ENCODE results near the gene THADA.
"Not testable (repeated sequence)": the region's sequence is repeated elsewhere in the genome, so short reads cannot be mapped to it uniquely, and the experiment has no call there.

THADA gene

DNA sequence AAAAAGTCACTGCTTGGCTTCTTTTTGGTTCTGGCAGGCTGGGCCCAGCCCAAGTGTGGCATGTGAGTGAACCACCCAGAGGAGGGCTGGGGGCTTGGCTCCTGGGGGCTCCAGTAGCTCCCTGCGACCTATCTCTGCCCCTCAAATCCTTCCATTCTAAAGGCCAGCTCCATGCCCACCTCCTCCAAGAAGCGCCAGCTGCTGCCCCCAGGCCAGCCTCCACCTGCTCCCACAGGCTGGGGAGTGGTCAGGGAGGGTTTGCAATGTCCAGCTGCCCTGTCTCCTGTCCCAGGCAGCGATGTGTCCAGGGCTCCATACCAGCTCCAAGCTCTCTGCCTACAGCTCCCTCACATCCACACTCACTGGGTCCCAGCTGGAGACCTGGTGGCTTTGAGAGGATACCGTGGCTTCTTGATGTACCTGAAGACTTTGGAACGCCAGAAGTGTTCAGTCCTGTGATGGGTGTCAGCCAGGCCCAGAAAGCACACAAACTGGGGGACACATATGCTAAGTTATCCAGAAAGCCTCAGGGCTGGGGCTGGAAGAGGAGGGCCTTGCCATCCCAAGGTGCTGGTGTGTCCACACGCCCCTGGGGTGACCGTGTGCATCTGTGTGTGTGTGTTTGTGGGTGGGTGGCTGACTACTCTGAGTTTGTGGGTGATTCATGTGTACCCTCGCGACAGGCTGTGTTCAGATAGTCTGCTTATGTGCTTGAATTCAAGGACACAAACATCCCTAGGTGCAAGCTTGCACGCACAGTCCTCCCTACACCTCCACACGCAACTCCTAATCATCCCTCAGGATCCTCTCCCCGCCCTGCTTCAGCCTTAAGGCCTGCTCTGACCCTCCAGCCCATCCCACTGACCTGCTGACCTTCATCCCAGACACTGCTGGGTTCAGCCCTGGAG is 402.8 kb downstream of the THADA start:
- ChIA-PET POLR2A (interaction anchor here (1.0 to 1.2 kb wide), 2 partner anchors 27 to 34 kb away, joined by 4 read pairs; partner anchors contain the start of gene ZFP36L2), CTCF (interaction anchor here (0.6 to 1.0 kb wide), 2 partner anchors 23 to 208 kb away, joined by 3 to 4 read pairs; no protein-coding TSS in a partner anchor)
- DNase-seq (ENCODE audit: extremely low spot score), result no peak
- no peak for TF ChIP-seq ELF4 (IDR thresholded peaks at IDR 0.05)
- TF ChIP-seq TARDBP (IDR thresholded peaks at IDR 0.05), result no peak
- no peak for TF ChIP-seq ZNF384 (IDR thresholded peaks at IDR 0.05)

DNA sequence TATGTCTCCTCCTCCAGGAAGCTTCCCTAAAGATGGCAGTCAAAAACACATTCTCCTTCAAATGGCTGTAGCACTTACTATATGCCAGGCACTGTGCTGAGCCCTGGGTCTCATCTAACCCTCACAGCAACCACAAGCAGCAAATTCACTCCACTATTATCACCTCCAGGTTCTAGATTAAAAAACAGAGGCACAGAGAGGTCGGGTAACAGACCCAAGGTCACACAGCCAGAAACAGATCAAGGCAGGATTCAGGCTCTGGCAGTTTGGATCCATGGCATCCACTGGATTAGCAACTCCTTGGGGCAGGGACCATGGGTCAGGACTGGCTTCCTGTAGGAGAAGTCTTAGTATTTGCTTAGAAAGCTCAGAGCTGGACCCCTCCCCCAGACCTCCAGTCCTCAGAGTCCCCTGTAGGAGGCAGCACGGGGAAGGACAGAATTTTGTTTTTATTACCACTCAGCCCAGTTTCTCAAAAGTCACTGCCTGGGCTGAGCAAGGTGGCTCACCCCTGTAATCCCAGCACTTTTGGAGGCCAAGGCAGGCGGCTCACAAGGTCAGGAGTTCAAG is 403.8 kb downstream of the THADA start:
- no peak for TF ChIP-seq FOXK2 (IDR thresholded peaks at IDR 0.05)
- TF ChIP-seq FOXA1 (IDR thresholded peaks at IDR 0.05), result no peak
- no peak for TF ChIP-seq BHLHE40 (IDR thresholded peaks at IDR 0.05; ENCODE audit: borderline replicate concordance)
- TF ChIP-seq, protein P1, sequence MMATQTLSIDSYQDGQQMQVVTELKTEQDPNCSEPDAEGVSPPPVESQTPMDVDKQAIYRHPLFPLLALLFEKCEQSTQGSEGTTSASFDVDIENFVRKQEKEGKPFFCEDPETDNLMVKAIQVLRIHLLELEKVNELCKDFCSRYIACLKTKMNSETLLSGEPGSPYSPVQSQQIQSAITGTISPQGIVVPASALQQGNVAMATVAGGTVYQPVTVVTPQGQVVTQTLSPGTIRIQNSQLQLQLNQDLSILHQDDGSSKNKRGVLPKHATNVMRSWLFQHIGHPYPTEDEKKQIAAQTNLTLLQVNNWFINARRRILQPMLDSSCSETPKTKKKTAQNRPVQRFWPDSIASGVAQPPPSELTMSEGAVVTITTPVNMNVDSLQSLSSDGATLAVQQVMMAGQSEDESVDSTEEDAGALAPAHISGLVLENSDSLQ (IDR thresholded peaks at IDR 0.05), result no peak
- peak; percentile 55 for DNase-seq (ENCODE audit: extremely low spot score)
- CTCF ChIA-PET, result interaction anchor here (0.6 kb wide), 2 partner anchors 207 to 313 kb away, joined by 3 read pairs; no protein-coding TSS in a partner anchor
- POLR2A ChIA-PET, result interaction anchor here (1.0 to 1.2 kb wide), 2 partner anchors 28 to 35 kb away, joined by 4 read pairs; partner anchors contain the start of gene ZFP36L2

- TF ChIP-seq HDGF (IDR thresholded peaks at IDR 0.05; ENCODE audit: borderline replicate concordance) (no peak), ARNT (IDR thresholded peaks at IDR 0.05) (no peak), CTBP1 (IDR thresholded peaks at IDR 0.05; ENCODE audit: borderline replicate concordance) (no peak), SUZ12 (IDR thresholded peaks at IDR 0.05) (no peak), SP1 (IDR thresholded peaks at IDR 0.05) (no peak), LEF1 (IDR thresholded peaks at IDR 0.05; ENCODE audit: borderline replicate concordance) (no peak), FOXK2 (IDR thresholded peaks at IDR 0.05) (no peak), FOXM1 (IDR thresholded peaks at IDR 0.05; ENCODE audit: borderline replicate concordance) (no peak), BHLHE40 (IDR thresholded peaks at IDR 0.05; ENCODE audit: borderline replicate concordance) (no peak), ELF4 (IDR thresholded peaks at IDR 0.05) (no peak), TARDBP (IDR thresholded peaks at IDR 0.05) (no peak), FOXA1 (IDR thresholded peaks at IDR 0.05) (no peak), ZNF384 (IDR thresholded peaks at IDR 0.05) (no peak), L3MBTL2 (conservative IDR thresholded peaks at IDR 0.05) (no peak), NFRKB (IDR thresholded peaks at IDR 0.05) (no peak)
- TF ChIP-seq, protein P1 (IDR thresholded peaks at IDR 0.05), result no peak
- no peak for DNase-seq (ENCODE audit: extremely low spot score)
- ChIA-PET POLR2A (no interaction called here), CTCF (interaction anchor here (1.1 kb wide), 1 partner anchor 17 kb away, joined by 3 read pairs; no protein-coding TSS in a partner anchor)
Measured at GRCh38 chr2:43190311-43191052, 405.4 kb downstream of the THADA start.

DNA sequence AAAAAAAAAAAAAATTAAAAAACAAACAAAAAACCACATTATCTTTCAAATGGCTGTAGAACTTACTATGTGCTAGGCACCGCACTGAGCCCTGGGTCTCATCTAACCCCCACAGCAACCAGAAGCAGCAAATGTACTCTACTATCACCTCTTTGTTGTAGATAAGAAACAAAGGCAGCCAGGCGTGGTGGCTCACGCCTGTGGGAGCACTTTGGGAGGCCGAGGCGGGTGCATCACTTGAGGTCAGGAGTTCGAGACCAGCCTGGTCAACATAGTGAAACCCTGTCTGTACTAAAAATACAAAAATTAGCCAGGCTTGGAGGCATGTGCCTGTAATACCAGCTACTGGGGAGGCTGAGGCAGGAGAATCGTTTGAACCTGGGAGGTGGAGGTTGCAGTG is 406.0 kb downstream of the THADA start:
- CTCF ChIA-PET; DNase-seq (ENCODE audit: extremely low spot score); POLR2A ChIA-PET: not testable (repeated sequence)

- no peak for DNase-seq (ENCODE audit: extremely low spot score)
- CTCF ChIA-PET, result interaction anchor here (0.6 kb wide), 1 partner anchor 213 kb away, joined by 3 read pairs; no protein-coding TSS in a partner anchor
- TF ChIP-seq FOXM1 (IDR thresholded peaks at IDR 0.05; ENCODE audit: borderline replicate concordance) (no peak), LEF1 (IDR thresholded peaks at IDR 0.05; ENCODE audit: borderline replicate concordance) (no peak)
- POLR2A ChIA-PET, result no interaction called here
Measured at GRCh38 chr2:43188561-43189386, 407.1 kb downstream of the THADA start.

DNA sequence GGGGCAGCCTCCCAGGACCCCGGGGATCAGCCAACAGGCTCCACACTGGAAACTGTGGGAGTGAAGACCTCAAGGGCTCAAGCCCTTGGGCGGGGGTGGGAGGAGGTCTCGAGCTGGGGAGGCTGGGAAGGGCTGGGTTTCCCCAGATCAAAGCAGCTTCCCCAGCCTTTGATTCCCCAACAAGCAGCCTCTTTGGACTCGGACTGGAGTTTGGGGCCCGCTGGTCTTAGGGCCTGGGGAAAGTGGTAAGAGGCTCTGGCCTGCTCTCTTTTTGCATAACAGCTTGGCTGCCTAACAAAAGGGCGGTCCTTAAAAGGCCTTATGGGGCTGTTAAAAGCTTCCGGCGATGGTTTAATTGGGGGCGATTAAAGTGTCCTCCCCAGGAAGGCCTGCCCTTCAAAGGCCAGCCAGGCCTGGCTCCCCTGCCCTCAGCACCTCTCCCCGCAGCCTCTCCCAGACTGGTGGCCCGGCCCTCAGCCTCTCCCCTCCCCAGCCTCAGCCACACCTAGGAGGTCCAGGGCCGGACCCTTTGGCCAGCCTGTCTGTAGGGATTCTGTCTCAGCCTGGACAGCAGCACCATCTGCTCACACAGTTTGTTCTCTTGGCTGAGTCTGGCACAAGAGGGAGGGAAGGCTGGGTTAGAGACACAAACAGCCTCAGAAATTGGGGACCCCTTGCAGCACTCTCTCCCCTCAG is 409.0 kb downstream of the THADA start:
- DNase-seq (ENCODE audit: extremely low spot score), result no peak
- CTCF ChIA-PET, result no interaction called here
- POLR2A ChIA-PET, result interaction anchor here (1.5 to 1.6 kb wide), 2 partner anchors 31 to 40 kb away, joined by 3 to 4 read pairs; partner anchors contain the start of gene ZFP36L2
- TF ChIP-seq FOXM1 (IDR thresholded peaks at IDR 0.05; ENCODE audit: borderline replicate concordance) (no peak), FOXK2 (IDR thresholded peaks at IDR 0.05) (no peak), TARDBP (IDR thresholded peaks at IDR 0.05) (no peak), SUZ12 (IDR thresholded peaks at IDR 0.05) (no peak), ARNT (IDR thresholded peaks at IDR 0.05) (no peak), BHLHE40 (IDR thresholded peaks at IDR 0.05; ENCODE audit: borderline replicate concordance) (no peak), ELF4 (IDR thresholded peaks at IDR 0.05) (no peak), LEF1 (IDR thresholded peaks at IDR 0.05; ENCODE audit: borderline replicate concordance) (no peak), ZNF384 (IDR thresholded peaks at IDR 0.05) (no peak), HDGF (IDR thresholded peaks at IDR 0.05; ENCODE audit: borderline replicate concordance) (no peak), FOXA1 (IDR thresholded peaks at IDR 0.05) (no peak), NFRKB (IDR thresholded peaks at IDR 0.05) (no peak), SP1 (IDR thresholded peaks at IDR 0.05) (no peak), L3MBTL2 (conservative IDR thresholded peaks at IDR 0.05) (no peak), CTBP1 (IDR thresholded peaks at IDR 0.05; ENCODE audit: borderline replicate concordance) (no peak)
- TF ChIP-seq, protein P1 (IDR thresholded peaks at IDR 0.05), result no peak
